SK-N-SH (cell line): Measurements from ENCODE around the gene PARS2. TPM values are rescaled to one million over a fixed set of nuclear protein-coding genes. Genes with fewer than 3 reads are reported as not detected.

Experiments used
- CTCF ChIA-PET: fragments of 300-600, 350-600 bp; formaldehyde crosslinking; extraction: SDS; loops from one replicate; lab custom pipeline; 2021; lab: Yijun Ruan, JAX
- POLR2A ChIA-PET: fragments of 350-600 bp; sonication (Branson Sonifier 250); formaldehyde crosslinking; extraction: SDS; loops from one replicate; lab custom pipeline; 2020; ENCODE audit warnings: antibody characterized with exemption, inconsistent platforms; lab: Yijun Ruan, JAX
- DNase-seq: peaks from one replicate; pipeline ENCODE4 v3.0.0; 2012
- H2AFZ ChIP-seq: fragments of 200-600 bp; sonication (generic); 2 replicates; pipeline ENCODE4 v1.8.1; 2016; ENCODE audit warnings: antibody characterized with exemption, mild to moderate bottlenecking, low read depth
- H3F3A ChIP-seq: fragments of 200-600 bp; sonication (generic); replicated peaks from 2 replicates; pipeline ENCODE3; 2016; ENCODE audit warnings: antibody characterized with exemption, mild to moderate bottlenecking; ENCODE audit not compliant: insufficient read depth
- H3K27ac ChIP-seq, 2 experiments: fragments of 200-500 bp in 1 of 2; fragments of 200-600 bp in 1 of 2; sonication (Bioruptor generic) in 1 of 2; sonication (generic), shearing (Covaris generic) in 1 of 2; 2 replicates each; pipeline versions ENCODE4 v1.5.1 to v1.6.1; 2014 to 2016; ENCODE audit warnings: low read depth in 2 of 2, inconsistent platforms in 1 of 2, low read length in 1 of 2, mild to moderate bottlenecking in 1 of 2, mixed read lengths in 1 of 2
- H3K27me3 ChIP-seq: fragments of 200-600 bp; sonication (generic), shearing (Covaris generic); 2 replicates; pipeline ENCODE4 v1.6.1; 2016; ENCODE audit warnings: mixed run types; ENCODE audit not compliant: insufficient read depth
- H3K36me3 ChIP-seq, 2 experiments: fragments of 200-500 bp in 1 of 2; fragments of 200-600 bp in 1 of 2; sonication (Bioruptor generic) in 1 of 2; sonication (generic) in 1 of 2; replicated peaks in 1 of 2; 2 replicates each; pipeline versions ENCODE3 to v1.5.1; 2014 to 2016; ENCODE audit warnings: low read length in 1 of 2, mild to moderate bottlenecking in 1 of 2; ENCODE audit not compliant: insufficient read depth in 2 of 2, control insufficient read depth in 1 of 2
- H3K4me1 ChIP-seq, 2 experiments: fragments of 200-500 bp in 1 of 2; fragments of 200-600 bp in 1 of 2; sonication (Bioruptor generic) in 1 of 2; sonication (generic), shearing (Covaris generic) in 1 of 2; 2 replicates each; pipeline versions ENCODE4 v1.5.1 to v1.6.1; 2014 to 2016; ENCODE audit warnings: low read depth in 1 of 2, low read length in 1 of 2, mixed run types in 1 of 2; ENCODE audit not compliant: insufficient read depth in 2 of 2, control insufficient read depth in 1 of 2
- H3K4me2 ChIP-seq: fragments of 200-600 bp; sonication (generic), shearing (Covaris generic); 2 replicates; pipeline ENCODE4 v1.6.1; 2017; ENCODE audit warnings: mixed run types
- H3K4me3 ChIP-seq, 2 experiments: fragments of 200-500 bp in 1 of 2; fragments of 200-600 bp in 1 of 2; sonication (Bioruptor generic) in 1 of 2; sonication (generic), shearing (Covaris generic) in 1 of 2; 2 replicates each; pipeline versions ENCODE4 v1.5.1 to v1.8.1; 2014 to 2016; ENCODE audit warnings: low read depth in 2 of 2, inconsistent platforms in 1 of 2, low read length in 1 of 2, mild to moderate bottlenecking in 1 of 2, mixed read lengths in 1 of 2, moderate library complexity in 1 of 2
- H3K79me2 ChIP-seq: fragments of 200-600 bp; sonication (generic); 2 replicates; pipeline ENCODE4 v1.8.1; 2017; ENCODE audit warnings: mild to moderate bottlenecking; ENCODE audit not compliant: insufficient read depth
- H3K9ac ChIP-seq: fragments of 200-600 bp; sonication (generic); 2 replicates; pipeline ENCODE4 v1.6.1; 2017; ENCODE audit warnings: mixed run types
- H3K9me2 ChIP-seq: fragments of 200-600 bp; sonication (generic); 2 replicates; pipeline ENCODE4 v1.6.1; 2017; ENCODE audit warnings: mixed run types
- H3K9me3 ChIP-seq: fragments of 200-600 bp; sonication (generic); 2 replicates; pipeline ENCODE4 v1.6.1; 2017; ENCODE audit warnings: mixed run types, mild to moderate bottlenecking, moderate library complexity
- H4K20me1 ChIP-seq: fragments of 200-600 bp; sonication (generic); 2 replicates; pipeline ENCODE4 v1.6.1; 2017; ENCODE audit warnings: mild to moderate bottlenecking, mixed run types; ENCODE audit not compliant: insufficient read depth
- CHD2 ChIP-seq: fragments of 150-350 bp; IDR thresholded peaks from 2 replicates; pipeline ENCODE4 v1.6.1; 2018; ENCODE audit warnings: low read length; ENCODE audit not compliant: partially characterized antibody
- ELF1 ChIP-seq: IDR thresholded peaks from 2 replicates; pipeline ENCODE4 v1.4.0; 2012
- EP300 ChIP-seq, 2 experiments: IDR thresholded peaks; 2 replicates each; pipeline versions ENCODE4 v1.4.0 to v1.6.1; 2012; ENCODE audit warnings: borderline replicate concordance in 1 of 2, low read depth in 1 of 2, low read length in 1 of 2
- EZH2phosphoT487 ChIP-seq: fragments of 200-600 bp; sonication (generic); IDR thresholded peaks from 2 replicates; pipeline ENCODE4 v1.6.1; 2017; ENCODE audit warnings: low read depth, mixed run types, mild to moderate bottlenecking, antibody characterized with exemption, moderate library complexity, borderline replicate concordance
- FOSL2 ChIP-seq: IDR thresholded peaks from 2 replicates; pipeline ENCODE4 v1.4.0; 2012; ENCODE audit warnings: low read depth, mild to moderate bottlenecking, moderate library complexity, borderline replicate concordance
- FOXJ3 ChIP-seq: sonication (generic); formaldehyde crosslinking; IDR thresholded peaks from 2 replicates; pipeline ENCODE4 v1.5.1; 2020; ENCODE audit warnings: mild to moderate bottlenecking, missing genetic modification reagents
- JUND ChIP-seq: IDR thresholded peaks from 2 replicates; pipeline ENCODE4 v1.4.0; 2012
- MAX ChIP-seq: IDR thresholded peaks from 2 replicates; pipeline ENCODE4 v1.4.0; 2012; ENCODE audit warnings: low read depth
- MEF2A ChIP-seq: IDR thresholded peaks from 2 replicates; pipeline ENCODE4 v1.4.0; 2012; ENCODE audit warnings: low read depth, borderline replicate concordance
- MXI1 ChIP-seq: IDR thresholded peaks from 2 replicates; pipeline ENCODE4 v1.6.1; 2012; ENCODE audit warnings: mild to moderate bottlenecking, low read depth, low read length, improper control_type of control experiment
- RCOR1 ChIP-seq: fragments of 150-350 bp; IDR thresholded peaks from 2 replicates; pipeline ENCODE4 v1.6.1; 2017; ENCODE audit warnings: antibody characterized with exemption, low read length
- RFX5 ChIP-seq: IDR thresholded peaks from 2 replicates; pipeline ENCODE4 v1.6.1; 2012; ENCODE audit warnings: mild to moderate bottlenecking, improper control_type of control experiment, low read length
- RXRA ChIP-seq: IDR thresholded peaks from 2 replicates; pipeline ENCODE4 v1.4.0; 2012; ENCODE audit warnings: low read depth, mild to moderate bottlenecking, borderline replicate concordance
- SIN3A ChIP-seq: IDR thresholded peaks from 2 replicates; pipeline ENCODE4 v1.6.1; 2012; ENCODE audit warnings: low read depth, mild to moderate bottlenecking, low read length, moderate library complexity, borderline replicate concordance
- SMC3 ChIP-seq: IDR thresholded peaks from 2 replicates; pipeline ENCODE4 v1.6.1; 2012; ENCODE audit warnings: low read depth, low read length, improper control_type of control experiment
- TAF1 ChIP-seq: IDR thresholded peaks from 2 replicates; pipeline ENCODE4 v1.6.1; 2012; ENCODE audit warnings: low read depth, mild to moderate bottlenecking, low read length, moderate library complexity, borderline replicate concordance
- USF1 ChIP-seq: IDR thresholded peaks from 2 replicates; pipeline ENCODE4 v1.4.0; 2012; ENCODE audit warnings: low read depth, borderline replicate concordance
- whole genome bisulfite sequencing: methylation state at CpG from one replicate; pipeline ENCODE4 v1.1.6; 2017; ENCODE audit warnings: low lambda C conversion rate; 5-methylcytosine and 5-hydroxymethylcytosine counted together
- polyA plus RNA-seq, 3 experiments: library from polyadenylated mRNA; depleted of rRNA; stranded (reverse); fragments of >200 nt; gene quantifications; 2 replicates each; pipeline ENCODE4 v1.2.3, GENCODE V29; 2012
- TF ChIP-seq, protein P1 (sequence below): IDR thresholded peaks from 2 replicates; pipeline ENCODE4; 2012
- TF ChIP-seq, protein P2 (sequence below): fragments of 150-350 bp; IDR thresholded peaks from 2 replicates; pipeline ENCODE4 v1.6.1; 2017; ENCODE audit warnings: antibody characterized with exemption, low read length, low read depth, borderline replicate concordance
- TF ChIP-seq, protein P3 (sequence below): IDR thresholded peaks from 2 replicates; pipeline ENCODE4 v1.4.0; 2012; ENCODE audit warnings: low read depth, borderline replicate concordance

The PARS2 gene
- polyA plus RNA-seq, 1 of the 3 experiments (the other 2 are of a cell fraction), result 3.2 TPM

DNA sequence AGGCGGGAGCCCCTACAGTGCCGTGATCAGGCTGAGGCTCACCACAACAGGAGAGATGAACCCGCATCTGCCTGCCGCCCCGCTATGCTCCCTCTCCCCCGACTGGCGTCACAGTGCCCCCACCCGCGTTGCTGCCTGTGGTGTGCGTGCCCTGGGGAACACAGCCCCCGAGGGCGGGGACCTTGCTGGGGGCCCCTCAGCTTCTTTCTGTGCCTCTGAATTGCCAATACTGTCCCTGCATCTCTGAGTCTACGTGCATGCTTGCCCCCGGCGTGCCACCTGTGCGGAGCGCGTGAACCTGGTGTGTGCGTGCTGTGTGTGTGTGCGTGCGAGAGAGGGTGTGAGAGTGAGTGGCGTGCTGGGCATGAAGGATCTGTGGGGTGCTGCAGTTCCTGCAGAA lies 10.3 kb downstream of the PARS2 start (continued):
- TF ChIP-seq USF1, result no peak
- TF ChIP-seq TAF1, result no peak
- TF ChIP-seq, all 33 proteins: peak for 0

GRCh38 chr1:54751426-54751825 lies 12.9 kb downstream of the PARS2 start:
- Histone ChIP-seq H2AFZ (no peak overlapping the region), H3F3A (no peaks in the 10 kb centered on the region), H3K9ac (no peak overlapping the region), H3K27ac (no peak overlapping the region), H3K79me2 (no peaks in the 10 kb centered on the region), H3K4me1 (peaks cover 0 to 2% of the 10 kb centered on the region in 2 experiments; a peak in 1 of 4 replicates), H3K4me2 (no peak overlapping the region), H3K4me3 (no peak overlapping the region), H3K27me3 (no peaks in the 10 kb centered on the region), H3K9me3 (no peaks in the 10 kb centered on the region), H3K36me3 (peaks cover 0 to 3% of the 10 kb centered on the region in 2 experiments), H3K9me2 (no peaks in the 10 kb centered on the region), H4K20me1 (no peaks in the 10 kb centered on the region)
- WGBS, result 69% methylated on average over 4 of the region's 4 CpGs
- TF ChIP-seq SMC3 (no peak), MXI1 (no peak), ELF1 (no peak), CHD2 (no peak), RCOR1 (no peak), MAX (no peak), EP300 (IDR thresholded peaks at IDR 0.05; ENCODE audit: borderline replicate concordance in 1 of 2, low read depth in 1 of 2, low read length in 1 of 2) (no peak), RXRA (no peak), FOSL2 (no peak), MEF2A (no peak), JUND (no peak)
- TF ChIP-seq, protein P1, sequence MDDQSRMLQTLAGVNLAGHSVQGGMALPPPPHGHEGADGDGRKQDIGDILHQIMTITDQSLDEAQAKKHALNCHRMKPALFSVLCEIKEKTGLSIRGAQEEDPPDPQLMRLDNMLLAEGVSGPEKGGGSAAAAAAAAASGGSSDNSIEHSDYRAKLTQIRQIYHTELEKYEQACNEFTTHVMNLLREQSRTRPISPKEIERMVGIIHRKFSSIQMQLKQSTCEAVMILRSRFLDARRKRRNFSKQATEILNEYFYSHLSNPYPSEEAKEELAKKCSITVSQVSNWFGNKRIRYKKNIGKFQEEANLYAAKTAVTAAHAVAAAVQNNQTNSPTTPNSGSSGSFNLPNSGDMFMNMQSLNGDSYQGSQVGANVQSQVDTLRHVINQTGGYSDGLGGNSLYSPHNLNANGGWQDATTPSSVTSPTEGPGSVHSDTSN, result no peak
- ChIA-PET CTCF (interaction anchor here (1.1 to 1.9 kb wide), 2 partner anchors 25 to 204 kb away, joined by 3 to 4 read pairs; partner anchors contain the start of gene ACOT11), POLR2A (no interaction called here)
- no peak for DNase-seq

DNA sequence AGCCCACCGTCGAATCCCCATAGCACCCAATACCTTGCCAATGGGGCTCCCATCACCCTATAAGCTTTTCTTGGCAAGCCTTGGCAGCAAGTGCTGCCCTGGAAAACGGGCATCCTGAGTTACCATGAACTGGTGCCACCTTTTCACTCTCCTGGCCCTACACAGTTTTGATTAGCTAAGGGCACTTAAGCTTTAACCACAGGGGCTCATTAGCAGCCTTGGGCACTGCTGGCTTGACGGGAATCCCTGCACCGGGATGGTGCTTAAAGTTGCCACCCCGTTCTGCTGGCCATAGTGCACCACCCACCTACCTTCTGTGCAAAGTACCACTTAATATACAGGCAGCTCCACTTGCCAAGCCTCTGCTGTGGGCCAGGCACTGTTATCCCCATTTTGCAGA lies 13.7 kb downstream of the PARS2 start:
- Histone ChIP-seq H3K36me3 (no peaks in the 10 kb centered on the region), H3K4me3 (no peak overlapping the region), H3K27ac (no peak overlapping the region), H3K27me3 (no peaks in the 10 kb centered on the region), H3F3A (no peaks in the 10 kb centered on the region), H3K4me1 (peaks cover 0 to 2% of the 10 kb centered on the region in 2 experiments; a peak in 1 of 4 replicates), H3K9ac (no peak overlapping the region), H3K9me3 (no peaks in the 10 kb centered on the region), H2AFZ (no peak overlapping the region), H3K79me2 (no peaks in the 10 kb centered on the region), H3K4me2 (no peak overlapping the region), H3K9me2 (no peaks in the 10 kb centered on the region), H4K20me1 (no peaks in the 10 kb centered on the region)
- DNase-seq, result no peak
- CTCF ChIA-PET, result no interaction called here
- WGBS, result 76% methylated on average over 5 of the region's 6 CpGs
- POLR2A ChIA-PET, result no interaction called here
- TF ChIP-seq TAF1 (no peak), SIN3A (no peak), FOSL2 (no peak), FOXJ3 (CRISPR knock-in tag) (no peak), MEF2A (no peak), EZH2phosphoT487 (no peak), RFX5 (no peak), JUND (no peak)
- TF ChIP-seq, protein P2, sequence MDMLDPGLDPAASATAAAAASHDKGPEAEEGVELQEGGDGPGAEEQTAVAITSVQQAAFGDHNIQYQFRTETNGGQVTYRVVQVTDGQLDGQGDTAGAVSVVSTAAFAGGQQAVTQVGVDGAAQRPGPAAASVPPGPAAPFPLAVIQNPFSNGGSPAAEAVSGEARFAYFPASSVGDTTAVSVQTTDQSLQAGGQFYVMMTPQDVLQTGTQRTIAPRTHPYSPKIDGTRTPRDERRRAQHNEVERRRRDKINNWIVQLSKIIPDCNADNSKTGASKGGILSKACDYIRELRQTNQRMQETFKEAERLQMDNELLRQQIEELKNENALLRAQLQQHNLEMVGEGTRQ, result no peak
- TF ChIP-seq, protein P3, sequence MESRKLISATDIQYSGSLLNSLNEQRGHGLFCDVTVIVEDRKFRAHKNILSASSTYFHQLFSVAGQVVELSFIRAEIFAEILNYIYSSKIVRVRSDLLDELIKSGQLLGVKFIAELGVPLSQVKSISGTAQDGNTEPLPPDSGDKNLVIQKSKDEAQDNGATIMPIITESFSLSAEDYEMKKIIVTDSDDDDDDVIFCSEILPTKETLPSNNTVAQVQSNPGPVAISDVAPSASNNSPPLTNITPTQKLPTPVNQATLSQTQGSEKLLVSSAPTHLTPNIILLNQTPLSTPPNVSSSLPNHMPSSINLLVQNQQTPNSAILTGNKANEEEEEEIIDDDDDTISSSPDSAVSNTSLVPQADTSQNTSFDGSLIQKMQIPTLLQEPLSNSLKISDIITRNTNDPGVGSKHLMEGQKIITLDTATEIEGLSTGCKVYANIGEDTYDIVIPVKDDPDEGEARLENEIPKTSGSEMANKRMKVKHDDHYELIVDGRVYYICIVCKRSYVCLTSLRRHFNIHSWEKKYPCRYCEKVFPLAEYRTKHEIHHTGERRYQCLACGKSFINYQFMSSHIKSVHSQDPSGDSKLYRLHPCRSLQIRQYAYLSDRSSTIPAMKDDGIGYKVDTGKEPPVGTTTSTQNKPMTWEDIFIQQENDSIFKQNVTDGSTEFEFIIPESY, result no peak
